Measurements from ENCODE around the gene TMEM42.

DNA sequence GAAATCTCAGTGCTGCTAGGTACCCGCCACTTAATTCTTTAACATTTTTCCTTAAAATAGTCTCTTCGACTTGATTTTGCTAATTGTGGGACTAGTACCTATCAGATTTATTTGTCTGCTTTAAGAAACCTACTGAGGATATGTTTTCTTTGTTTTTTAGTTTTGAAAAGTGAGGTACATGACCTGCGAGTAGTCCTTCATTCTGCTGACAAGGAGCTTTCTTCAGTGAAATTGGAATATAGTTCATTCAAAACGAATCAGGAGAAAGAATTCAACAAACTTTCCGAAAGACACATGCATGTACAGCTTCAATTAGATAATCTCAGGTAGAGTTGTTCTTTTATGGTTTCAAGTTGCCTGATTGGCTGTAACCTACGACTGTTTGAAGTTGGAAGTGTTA, 47.0 kb upstream of the TMEM42 start:
- TF ChIP-seq NUFIP1 (IDR thresholded peaks at IDR 0.05; ENCODE audit: partially characterized antibody) = no peak
- no peak for TF ChIP-seq NRF1 (conservative IDR thresholded peaks at IDR 0.05 in 1 of 2, IDR thresholded peaks at IDR 0.05 in 1 of 2)
- TF ChIP-seq, protein P1, sequence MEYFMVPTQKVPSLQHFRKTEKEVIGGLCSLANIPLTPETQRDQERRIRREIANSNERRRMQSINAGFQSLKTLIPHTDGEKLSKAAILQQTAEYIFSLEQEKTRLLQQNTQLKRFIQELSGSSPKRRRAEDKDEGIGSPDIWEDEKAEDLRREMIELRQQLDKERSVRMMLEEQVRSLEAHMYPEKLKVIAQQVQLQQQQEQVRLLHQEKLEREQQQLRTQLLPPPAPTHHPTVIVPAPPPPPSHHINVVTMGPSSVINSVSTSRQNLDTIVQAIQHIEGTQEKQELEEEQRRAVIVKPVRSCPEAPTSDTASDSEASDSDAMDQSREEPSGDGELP (CRISPR knock-in tag; IDR thresholded peaks at IDR 0.05; ENCODE audit: borderline replicate concordance) = no peak
- TF ChIP-seq, protein P2, sequence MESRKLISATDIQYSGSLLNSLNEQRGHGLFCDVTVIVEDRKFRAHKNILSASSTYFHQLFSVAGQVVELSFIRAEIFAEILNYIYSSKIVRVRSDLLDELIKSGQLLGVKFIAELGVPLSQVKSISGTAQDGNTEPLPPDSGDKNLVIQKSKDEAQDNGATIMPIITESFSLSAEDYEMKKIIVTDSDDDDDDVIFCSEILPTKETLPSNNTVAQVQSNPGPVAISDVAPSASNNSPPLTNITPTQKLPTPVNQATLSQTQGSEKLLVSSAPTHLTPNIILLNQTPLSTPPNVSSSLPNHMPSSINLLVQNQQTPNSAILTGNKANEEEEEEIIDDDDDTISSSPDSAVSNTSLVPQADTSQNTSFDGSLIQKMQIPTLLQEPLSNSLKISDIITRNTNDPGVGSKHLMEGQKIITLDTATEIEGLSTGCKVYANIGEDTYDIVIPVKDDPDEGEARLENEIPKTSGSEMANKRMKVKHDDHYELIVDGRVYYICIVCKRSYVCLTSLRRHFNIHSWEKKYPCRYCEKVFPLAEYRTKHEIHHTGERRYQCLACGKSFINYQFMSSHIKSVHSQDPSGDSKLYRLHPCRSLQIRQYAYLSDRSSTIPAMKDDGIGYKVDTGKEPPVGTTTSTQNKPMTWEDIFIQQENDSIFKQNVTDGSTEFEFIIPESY (CRISPR knock-in tag; IDR thresholded peaks at IDR 0.05) = no peak
- TF ChIP-seq RUNX1 (IDR thresholded peaks at IDR 0.05; ENCODE audit: low read depth) = no peak
- TF ChIP-seq ZNF133 (CRISPR knock-in tag; IDR thresholded peaks at IDR 0.05) = no peak
- no peak for TF ChIP-seq ZNF184 (CRISPR knock-in tag; IDR thresholded peaks at IDR 0.05)
- TF ChIP-seq FOXM1 (IDR thresholded peaks at IDR 0.05; ENCODE audit: low read depth) = no peak
- TF ChIP-seq FOXM1 (CRISPR knock-in tag; IDR thresholded peaks at IDR 0.05; ENCODE audit: low read depth) = no peak
- TF ChIP-seq, protein P3, sequence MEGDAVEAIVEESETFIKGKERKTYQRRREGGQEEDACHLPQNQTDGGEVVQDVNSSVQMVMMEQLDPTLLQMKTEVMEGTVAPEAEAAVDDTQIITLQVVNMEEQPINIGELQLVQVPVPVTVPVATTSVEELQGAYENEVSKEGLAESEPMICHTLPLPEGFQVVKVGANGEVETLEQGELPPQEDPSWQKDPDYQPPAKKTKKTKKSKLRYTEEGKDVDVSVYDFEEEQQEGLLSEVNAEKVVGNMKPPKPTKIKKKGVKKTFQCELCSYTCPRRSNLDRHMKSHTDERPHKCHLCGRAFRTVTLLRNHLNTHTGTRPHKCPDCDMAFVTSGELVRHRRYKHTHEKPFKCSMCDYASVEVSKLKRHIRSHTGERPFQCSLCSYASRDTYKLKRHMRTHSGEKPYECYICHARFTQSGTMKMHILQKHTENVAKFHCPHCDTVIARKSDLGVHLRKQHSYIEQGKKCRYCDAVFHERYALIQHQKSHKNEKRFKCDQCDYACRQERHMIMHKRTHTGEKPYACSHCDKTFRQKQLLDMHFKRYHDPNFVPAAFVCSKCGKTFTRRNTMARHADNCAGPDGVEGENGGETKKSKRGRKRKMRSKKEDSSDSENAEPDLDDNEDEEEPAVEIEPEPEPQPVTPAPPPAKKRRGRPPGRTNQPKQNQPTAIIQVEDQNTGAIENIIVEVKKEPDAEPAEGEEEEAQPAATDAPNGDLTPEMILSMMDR (IDR thresholded peaks at IDR 0.05 in 2 of 3, conservative IDR thresholded peaks at IDR 0.05 in 1 of 3; ENCODE audit: insufficient read depth in 2 of 3, low read depth in 1 of 3, low read length in 3 of 3) = no peak
- no peak for TF ChIP-seq BHLHE40 (IDR thresholded peaks at IDR 0.05; ENCODE audit: low read length)
